Measurements from ENCODE around the gene TRIM40.

TRIM40 gene

GRCh38 chr6:30178837-30179236 is 42.9 kb downstream of the TRIM40 start:
- no peak overlapping the region for H3K27ac ChIP-seq (ENCODE audit: low read depth, low read length)
- no peak overlapping the region for H3K4me3 ChIP-seq (ENCODE audit: low read depth in 1 of 5, low read length in 5 of 5)
- peaks cover 0 to 3% (median 0%) of the 10 kb centered on the region in 5 donors for H3K9me3 ChIP-seq (ENCODE audit: control insufficient read depth in 5 of 5, low read length in 5 of 5)
- H3K9ac ChIP-seq (ENCODE audit: low read length in 5 of 5), result no peak overlapping the region
- no peaks in the 10 kb centered on the region for H3K36me3 ChIP-seq (ENCODE audit: control insufficient read depth in 5 of 5, insufficient read depth in 5 of 5, low read length in 5 of 5)
- no peaks in the 10 kb centered on the region for H3K4me1 ChIP-seq (ENCODE audit: control insufficient read depth in 5 of 5, insufficient read depth in 5 of 5, low read length in 5 of 5)
- peaks cover 2 to 7% (median 6%) of the 10 kb centered on the region in 5 donors for H3K27me3 ChIP-seq (ENCODE audit: control insufficient read depth in 5 of 5, insufficient read depth in 4 of 5, low read length in 5 of 5)

- no peak overlapping the region for H3K9ac ChIP-seq (ENCODE audit: low read length in 5 of 5)
- peaks cover 0 to 4% (median 4%) of the 10 kb centered on the region in 5 donors for H3K27me3 ChIP-seq (ENCODE audit: control insufficient read depth in 5 of 5, insufficient read depth in 4 of 5, low read length in 5 of 5)
- H3K36me3 ChIP-seq (ENCODE audit: control insufficient read depth in 5 of 5, insufficient read depth in 5 of 5, low read length in 5 of 5), result peaks cover 0 to 9% (median 5%) of the 10 kb centered on the region in 5 donors
- peaks cover 0 to 3% (median 0%) of the 10 kb centered on the region in 5 donors for H3K9me3 ChIP-seq (ENCODE audit: control insufficient read depth in 5 of 5, low read length in 5 of 5)
- H3K4me3 ChIP-seq (ENCODE audit: low read depth in 1 of 5, low read length in 5 of 5), result no peak overlapping the region
- no peak overlapping the region for H3K27ac ChIP-seq (ENCODE audit: low read depth, low read length)
- H3K4me1 ChIP-seq (ENCODE audit: control insufficient read depth in 5 of 5, insufficient read depth in 5 of 5, low read length in 5 of 5), result no peaks in the 10 kb centered on the region
Measured at GRCh38 chr6:30180145-30180544, 44.2 kb downstream of the TRIM40 start.

- no peak overlapping the region for H3K4me3 ChIP-seq (ENCODE audit: low read depth in 1 of 5, low read length in 5 of 5)
- H3K36me3 ChIP-seq (ENCODE audit: control insufficient read depth in 5 of 5, insufficient read depth in 5 of 5, low read length in 5 of 5), result peaks cover 13 to 49% (median 44%) of the 10 kb centered on the region in 5 donors
- H3K27ac ChIP-seq (ENCODE audit: low read depth, low read length), result no peak overlapping the region
- H3K27me3 ChIP-seq (ENCODE audit: control insufficient read depth in 5 of 5, insufficient read depth in 4 of 5, low read length in 5 of 5), result no peaks in the 10 kb centered on the region
- no peaks in the 10 kb centered on the region for H3K4me1 ChIP-seq (ENCODE audit: control insufficient read depth in 5 of 5, insufficient read depth in 5 of 5, low read length in 5 of 5)
- H3K9me3 ChIP-seq (ENCODE audit: control insufficient read depth in 5 of 5, low read length in 5 of 5), result peaks cover 0 to 3% (median 0%) of the 10 kb centered on the region in 5 donors
- H3K9ac ChIP-seq (ENCODE audit: low read length in 5 of 5), result no peak overlapping the region
Measured at GRCh38 chr6:30184417-30185031, 48.6 kb downstream of the TRIM40 start.

- H3K4me1 ChIP-seq (ENCODE audit: control insufficient read depth in 5 of 5, insufficient read depth in 5 of 5, low read length in 5 of 5), result no peaks in the 10 kb centered on the region
- no peaks in the 10 kb centered on the region for H3K27me3 ChIP-seq (ENCODE audit: control insufficient read depth in 5 of 5, insufficient read depth in 4 of 5, low read length in 5 of 5)
- peaks cover 13 to 63% (median 58%) of the 10 kb centered on the region in 5 donors for H3K36me3 ChIP-seq (ENCODE audit: control insufficient read depth in 5 of 5, insufficient read depth in 5 of 5, low read length in 5 of 5)
- no peaks in the 10 kb centered on the region for H3K9me3 ChIP-seq (ENCODE audit: control insufficient read depth in 5 of 5, low read length in 5 of 5)
- no peak overlapping the region for H3K4me3 ChIP-seq (ENCODE audit: low read depth in 1 of 5, low read length in 5 of 5)
- no peak overlapping the region for H3K27ac ChIP-seq (ENCODE audit: low read depth, low read length)
- no peak overlapping the region for H3K9ac ChIP-seq (ENCODE audit: low read length in 5 of 5)
Measured at GRCh38 chr6:30185846-30186484, 50.0 kb downstream of the TRIM40 start.

- H3K36me3 ChIP-seq (ENCODE audit: control insufficient read depth in 5 of 5, insufficient read depth in 5 of 5, low read length in 5 of 5), result peaks cover 13 to 78% (median 67%) of the 10 kb centered on the region in 5 donors
- no peaks in the 10 kb centered on the region for H3K9me3 ChIP-seq (ENCODE audit: control insufficient read depth in 5 of 5, low read length in 5 of 5)
- H3K27ac ChIP-seq (ENCODE audit: low read depth, low read length), result no peak overlapping the region
- H3K9ac ChIP-seq (ENCODE audit: low read length in 5 of 5), result no peak overlapping the region
- no peak overlapping the region for H3K4me3 ChIP-seq (ENCODE audit: low read depth in 1 of 5, low read length in 5 of 5)
- no peaks in the 10 kb centered on the region for H3K27me3 ChIP-seq (ENCODE audit: control insufficient read depth in 5 of 5, insufficient read depth in 4 of 5, low read length in 5 of 5)
- no peaks in the 10 kb centered on the region for H3K4me1 ChIP-seq (ENCODE audit: control insufficient read depth in 5 of 5, insufficient read depth in 5 of 5, low read length in 5 of 5)
Measured at GRCh38 chr6:30188541-30188940, 52.6 kb downstream of the TRIM40 start.

- H3K9ac ChIP-seq (ENCODE audit: low read length in 5 of 5), result no peak overlapping the region
- peaks cover 7 to 85% (median 68%) of the 10 kb centered on the region in 5 donors for H3K36me3 ChIP-seq (ENCODE audit: control insufficient read depth in 5 of 5, insufficient read depth in 5 of 5, low read length in 5 of 5)
- no peak overlapping the region for H3K27ac ChIP-seq (ENCODE audit: low read depth, low read length)
- H3K4me1 ChIP-seq (ENCODE audit: control insufficient read depth in 5 of 5, insufficient read depth in 5 of 5, low read length in 5 of 5), result no peaks in the 10 kb centered on the region
- H3K27me3 ChIP-seq (ENCODE audit: control insufficient read depth in 5 of 5, insufficient read depth in 4 of 5, low read length in 5 of 5), result no peaks in the 10 kb centered on the region
- H3K4me3 ChIP-seq (ENCODE audit: low read depth in 1 of 5, low read length in 5 of 5), result no peak overlapping the region
- H3K9me3 ChIP-seq (ENCODE audit: control insufficient read depth in 5 of 5, low read length in 5 of 5), result no peaks in the 10 kb centered on the region
Measured at GRCh38 chr6:30192076-30192475, 56.1 kb downstream of the TRIM40 start.

GRCh38 chr6:30194797-30195690 is 59.1 kb downstream of the TRIM40 start:
- Histone ChIP-seq H3K9me3 (ENCODE audit: control insufficient read depth in 5 of 5, low read length in 5 of 5) (no peaks in the 10 kb centered on the region), H3K27ac (ENCODE audit: low read depth, low read length) (no peak overlapping the region), H3K4me3 (ENCODE audit: low read depth in 1 of 5, low read length in 5 of 5) (no peak overlapping the region), H3K36me3 (ENCODE audit: control insufficient read depth in 5 of 5, insufficient read depth in 5 of 5, low read length in 5 of 5) (peaks cover 0 to 82% (median 66%) of the 10 kb centered on the region in 5 donors), H3K27me3 (ENCODE audit: control insufficient read depth in 5 of 5, insufficient read depth in 4 of 5, low read length in 5 of 5) (no peaks in the 10 kb centered on the region), H3K4me1 (ENCODE audit: control insufficient read depth in 5 of 5, insufficient read depth in 5 of 5, low read length in 5 of 5) (no peaks in the 10 kb centered on the region), H3K9ac (ENCODE audit: low read length in 5 of 5) (no peak overlapping the region)

- H3K9me3 ChIP-seq (ENCODE audit: control insufficient read depth in 5 of 5, low read length in 5 of 5), result no peaks in the 10 kb centered on the region
- H3K4me3 ChIP-seq (ENCODE audit: low read depth in 1 of 5, low read length in 5 of 5), result no peak overlapping the region
- peaks cover 0 to 3% (median 0%) of the 10 kb centered on the region in 5 donors for H3K4me1 ChIP-seq (ENCODE audit: control insufficient read depth in 5 of 5, insufficient read depth in 5 of 5, low read length in 5 of 5)
- no peaks in the 10 kb centered on the region for H3K27me3 ChIP-seq (ENCODE audit: control insufficient read depth in 5 of 5, insufficient read depth in 4 of 5, low read length in 5 of 5)
- no peak overlapping the region for H3K9ac ChIP-seq (ENCODE audit: low read length in 5 of 5)
- no peak overlapping the region for H3K27ac ChIP-seq (ENCODE audit: low read depth, low read length)
- H3K36me3 ChIP-seq (ENCODE audit: control insufficient read depth in 5 of 5, insufficient read depth in 5 of 5, low read length in 5 of 5), result peaks cover 0 to 82% (median 66%) of the 10 kb centered on the region in 5 donors
Measured at GRCh38 chr6:30195951-30196350, 60.0 kb downstream of the TRIM40 start.

GRCh38 chr6:30196376-30196775 is 60.4 kb downstream of the TRIM40 start:
- Histone ChIP-seq H3K4me1 (ENCODE audit: control insufficient read depth in 5 of 5, insufficient read depth in 5 of 5, low read length in 5 of 5) (peaks cover 0 to 6% (median 1%) of the 10 kb centered on the region in 5 donors), H3K9ac (ENCODE audit: low read length in 5 of 5) (no peak overlapping the region), H3K27me3 (ENCODE audit: control insufficient read depth in 5 of 5, insufficient read depth in 4 of 5, low read length in 5 of 5) (no peaks in the 10 kb centered on the region), H3K27ac (ENCODE audit: low read depth, low read length) (no peak overlapping the region), H3K9me3 (ENCODE audit: control insufficient read depth in 5 of 5, low read length in 5 of 5) (no peaks in the 10 kb centered on the region), H3K36me3 (ENCODE audit: control insufficient read depth in 5 of 5, insufficient read depth in 5 of 5, low read length in 5 of 5) (peaks cover 0 to 79% (median 62%) of the 10 kb centered on the region in 5 donors), H3K4me3 (ENCODE audit: low read depth in 1 of 5, low read length in 5 of 5) (no peak overlapping the region)

Data from subcutaneous abdominal adipose tissue (tissue), 5 donors.